Measurements from ENCODE around the gene IFT122.
A peak's percentile ranks its signal among the peaks of the same experiment; 100 is the strongest.

IFT122 gene

GRCh38 chr3:129415830-129416229 is 24.2 kb upstream of the IFT122 start:
- TF ChIP-seq SPI1 (IDR thresholded peaks at IDR 0.05; ENCODE audit: low read depth, low read length) (no peak), PAX5 (IDR thresholded peaks at IDR 0.05; ENCODE audit: insufficient read depth, low read length, severe bottlenecking) (no peak), POLR2A (IDR thresholded peaks at IDR 0.05; ENCODE audit: low read depth, low read length) (no peak)
- no peak for DNase-seq (ENCODE audit: insufficient read length, low spot score)
- no peak for FAIRE-seq

- no peak for TF ChIP-seq POLR2A (IDR thresholded peaks at IDR 0.05; ENCODE audit: low read depth, low read length)
- no peak for TF ChIP-seq SPI1 (IDR thresholded peaks at IDR 0.05; ENCODE audit: low read depth, low read length)
- TF ChIP-seq POLR2AphosphoS5 (IDR thresholded peaks at IDR 0.05; ENCODE audit: low read depth, low read length), result no peak
- DNase-seq (ENCODE audit: insufficient read length, low spot score) (no peak), FAIRE-seq (no peak)
Observed at GRCh38 chr3:129416415-129416814, 23.6 kb upstream of the IFT122 start.

DNA sequence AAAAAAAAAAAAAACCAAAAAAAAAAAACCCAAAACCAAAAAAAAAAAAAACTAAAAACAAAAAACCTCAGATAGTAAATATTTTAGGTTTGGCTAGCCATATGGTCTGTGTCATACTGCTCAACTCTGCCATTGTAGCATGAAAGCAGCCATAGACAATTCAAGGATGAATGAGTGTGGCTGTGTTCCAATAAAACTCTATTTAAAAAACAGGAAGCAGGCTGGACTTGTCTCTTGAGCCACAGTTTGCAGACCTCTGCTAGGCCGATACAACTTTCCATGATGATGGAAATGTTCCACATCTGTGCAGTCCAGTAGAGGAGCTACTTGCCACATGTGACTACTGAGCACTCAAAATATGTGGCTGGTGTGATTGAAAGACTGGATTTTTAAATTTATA is 22.7 kb upstream of the IFT122 start:
- no peak for DNase-seq (ENCODE audit: insufficient read length, low spot score)
- TF ChIP-seq TAF1 (IDR thresholded peaks at IDR 0.05; ENCODE audit: low read depth, low read length) (no peak), POLR2A (IDR thresholded peaks at IDR 0.05; ENCODE audit: low read depth, low read length) (no peak), SPI1 (IDR thresholded peaks at IDR 0.05; ENCODE audit: low read depth, low read length) (no peak), POU2F2 (IDR thresholded peaks at IDR 0.05; ENCODE audit: low read depth, low read length) (no peak), PAX5 (IDR thresholded peaks at IDR 0.05; ENCODE audit: insufficient read depth, low read length, severe bottlenecking) (no peak), POLR2AphosphoS5 (IDR thresholded peaks at IDR 0.05; ENCODE audit: low read depth, low read length) (no peak)
- FAIRE-seq, result no peak

- TF ChIP-seq SPI1 (IDR thresholded peaks at IDR 0.05; ENCODE audit: low read depth, low read length) (no peak), PAX5 (IDR thresholded peaks at IDR 0.05; ENCODE audit: insufficient read depth, low read length, severe bottlenecking) (no peak), TAF1 (IDR thresholded peaks at IDR 0.05; ENCODE audit: low read depth, low read length) (no peak), POLR2A (IDR thresholded peaks at IDR 0.05; ENCODE audit: low read depth, low read length) (no peak), POU2F2 (IDR thresholded peaks at IDR 0.05; ENCODE audit: low read depth, low read length) (no peak)
- no peak for DNase-seq (ENCODE audit: insufficient read length, low spot score)
- no peak for FAIRE-seq
Observed at GRCh38 chr3:129418041-129418973, 21.7 kb upstream of the IFT122 start.

DNA sequence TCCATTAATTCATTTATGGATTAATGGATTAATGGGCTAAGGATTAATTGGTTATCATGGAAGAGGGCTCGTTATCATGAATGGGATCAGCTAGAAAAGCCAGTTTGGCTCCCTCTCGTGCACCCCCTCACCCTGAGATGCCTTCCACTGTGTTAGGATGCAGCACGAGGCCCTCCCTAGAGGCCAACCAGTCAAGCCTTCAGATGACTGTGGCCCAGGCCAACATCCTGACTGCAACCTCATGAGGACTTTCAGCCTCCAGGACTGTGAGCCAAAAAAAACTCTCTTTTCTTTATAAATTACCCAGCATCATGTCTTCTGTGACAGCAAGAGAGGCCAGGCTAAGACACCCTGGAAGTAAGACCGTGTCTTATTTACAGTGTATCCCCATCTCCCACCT is 20.5 kb upstream of the IFT122 start:
- TF ChIP-seq SPI1 (IDR thresholded peaks at IDR 0.05; ENCODE audit: low read depth, low read length) (no peak), PAX5 (IDR thresholded peaks at IDR 0.05; ENCODE audit: insufficient read depth, low read length, severe bottlenecking) (no peak), POU2F2 (IDR thresholded peaks at IDR 0.05; ENCODE audit: low read depth, low read length) (no peak), POLR2A (IDR thresholded peaks at IDR 0.05; ENCODE audit: low read depth, low read length) (no peak)
- FAIRE-seq, result no peak

DNA sequence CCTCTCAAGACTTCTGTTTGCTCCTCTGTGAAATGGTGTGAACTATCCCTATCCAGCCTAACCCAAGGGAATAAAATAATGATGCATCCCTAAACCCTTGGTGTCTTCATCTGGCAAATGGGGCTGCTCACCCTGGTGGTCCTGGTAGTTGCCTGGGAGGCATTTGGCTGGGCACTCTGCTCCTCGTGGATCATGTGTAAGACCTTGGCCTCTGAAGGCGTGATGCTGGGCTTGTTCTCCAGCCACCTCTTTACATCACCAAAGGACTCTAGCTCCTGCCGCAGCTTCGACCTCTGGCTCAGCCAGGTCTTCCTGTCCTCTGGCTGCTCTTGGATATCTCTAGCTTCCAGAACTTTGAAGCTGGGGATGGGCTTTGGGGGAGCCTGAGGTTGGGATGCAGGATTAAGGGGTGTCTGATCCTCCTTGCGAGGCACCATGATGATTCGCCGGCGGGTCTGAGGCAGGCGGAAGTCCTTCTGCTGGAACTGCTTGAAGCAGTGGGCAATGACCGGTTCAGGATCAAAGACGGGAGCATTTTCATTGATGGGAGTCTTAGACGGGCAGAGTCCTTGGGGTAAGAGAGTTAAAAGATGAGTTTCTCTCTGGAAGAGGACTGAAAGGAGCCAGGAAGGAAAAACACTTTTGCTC is 18.7 kb upstream of the IFT122 start:
- FAIRE-seq, result no peak
- no peak for DNase-seq (ENCODE audit: insufficient read length, low spot score)
- TF ChIP-seq POLR2AphosphoS5 (IDR thresholded peaks at IDR 0.05; ENCODE audit: low read depth, low read length) (no peak), POLR2A (IDR thresholded peaks at IDR 0.05; ENCODE audit: low read depth, low read length) (no peak), PAX5 (IDR thresholded peaks at IDR 0.05; ENCODE audit: insufficient read depth, low read length, severe bottlenecking) (no peak), POU2F2 (IDR thresholded peaks at IDR 0.05; ENCODE audit: low read depth, low read length) (no peak), SPI1 (IDR thresholded peaks at IDR 0.05; ENCODE audit: low read depth, low read length) (no peak), TAF1 (IDR thresholded peaks at IDR 0.05; ENCODE audit: low read depth, low read length) (no peak)

More for the DNA sequence above, 20.5 kb upstream of the IFT122 start:
- DNase-seq (ENCODE audit: insufficient read length, low spot score), result no peak

DNA sequence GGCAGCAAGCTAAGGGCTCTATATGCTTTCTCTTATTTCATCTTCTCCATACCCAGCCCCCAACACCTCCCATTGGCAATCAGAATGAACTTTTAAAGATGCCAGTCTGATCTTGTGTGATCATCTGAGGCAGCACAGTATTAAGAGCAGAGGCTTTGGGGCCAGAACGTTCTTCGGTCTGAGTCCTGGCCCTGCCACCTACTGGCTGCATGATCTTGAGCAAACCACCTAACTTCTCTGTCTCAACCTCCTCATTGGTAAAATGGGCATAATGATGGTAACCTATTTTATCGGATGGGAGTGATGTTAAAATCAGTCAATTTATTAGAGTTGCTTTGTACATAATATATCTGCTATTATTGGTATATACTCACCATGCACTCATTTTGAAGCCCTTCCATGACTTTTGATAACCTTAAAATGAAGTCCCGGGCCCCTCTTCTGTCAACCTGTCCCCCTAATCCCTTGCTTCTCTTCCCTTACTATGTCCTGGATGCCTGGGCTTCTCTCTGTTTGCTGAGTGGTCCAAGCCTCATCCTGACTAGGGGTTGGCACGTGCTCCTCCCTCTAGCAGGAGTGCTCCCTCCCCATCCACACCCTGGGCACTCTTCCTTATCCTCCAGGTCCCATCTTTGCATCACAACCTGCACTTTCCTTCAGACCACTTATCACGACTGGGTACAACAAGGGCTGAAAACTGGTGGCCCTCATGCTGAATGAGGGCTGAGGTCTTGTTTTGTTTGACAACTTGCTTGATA is 17.9 kb upstream of the IFT122 start:
- no peak for FAIRE-seq

DNA sequence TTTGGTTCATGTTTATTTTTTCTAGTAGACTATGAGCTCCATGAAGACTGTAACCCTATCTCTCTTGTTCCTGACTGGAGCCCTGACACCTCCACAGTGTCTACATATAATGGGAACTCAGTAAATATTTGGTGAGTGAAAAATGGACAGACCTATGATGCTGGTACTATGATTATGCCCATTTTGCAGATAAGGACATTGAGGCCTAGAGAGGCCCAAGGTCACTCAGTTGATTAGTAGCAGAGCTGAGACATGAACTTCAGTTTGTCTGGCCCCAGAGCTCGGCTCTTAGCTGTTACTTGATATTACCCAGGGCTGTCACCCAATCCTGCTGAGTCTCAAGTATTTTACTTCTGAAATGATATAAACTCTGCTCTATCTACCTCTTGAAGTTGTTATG is 17.1 kb upstream of the IFT122 start:
- no peak for TF ChIP-seq POU2F2 (IDR thresholded peaks at IDR 0.05; ENCODE audit: low read depth, low read length)
- TF ChIP-seq SPI1 (IDR thresholded peaks at IDR 0.05; ENCODE audit: low read depth, low read length), result no peak
- TF ChIP-seq POLR2AphosphoS5 (IDR thresholded peaks at IDR 0.05; ENCODE audit: low read depth, low read length), result no peak
- TF ChIP-seq POLR2A (IDR thresholded peaks at IDR 0.05; ENCODE audit: low read depth, low read length), result no peak
- no peak for TF ChIP-seq TAF1 (IDR thresholded peaks at IDR 0.05; ENCODE audit: low read depth, low read length)
- TF ChIP-seq PAX5 (IDR thresholded peaks at IDR 0.05; ENCODE audit: insufficient read depth, low read length, severe bottlenecking), result no peak
- DNase-seq (ENCODE audit: insufficient read length, low spot score), result no peak
- FAIRE-seq, result no peak

More for the DNA sequence above, 17.9 kb upstream of the IFT122 start:
- no peak for DNase-seq (ENCODE audit: insufficient read length, low spot score)
- TF ChIP-seq POU2F2 (IDR thresholded peaks at IDR 0.05; ENCODE audit: low read depth, low read length) (no peak), TAF1 (IDR thresholded peaks at IDR 0.05; ENCODE audit: low read depth, low read length) (no peak), POLR2A (IDR thresholded peaks at IDR 0.05; ENCODE audit: low read depth, low read length) (no peak), PAX5 (IDR thresholded peaks at IDR 0.05; ENCODE audit: insufficient read depth, low read length, severe bottlenecking) (no peak), SPI1 (IDR thresholded peaks at IDR 0.05; ENCODE audit: low read depth, low read length) (no peak), POLR2AphosphoS5 (IDR thresholded peaks at IDR 0.05; ENCODE audit: low read depth, low read length) (no peak)

- peak; percentile 77 for FAIRE-seq
- DNase-seq (ENCODE audit: insufficient read length, low spot score), result no peak
- TF ChIP-seq SPI1 (IDR thresholded peaks at IDR 0.05; ENCODE audit: low read depth, low read length) (peak; percentile 96), POU2F2 (IDR thresholded peaks at IDR 0.05; ENCODE audit: low read depth, low read length) (no peak), POLR2AphosphoS5 (IDR thresholded peaks at IDR 0.05; ENCODE audit: low read depth, low read length) (no peak), TAF1 (IDR thresholded peaks at IDR 0.05; ENCODE audit: low read depth, low read length) (no peak), PAX5 (IDR thresholded peaks at IDR 0.05; ENCODE audit: insufficient read depth, low read length, severe bottlenecking) (no peak), POLR2A (IDR thresholded peaks at IDR 0.05; ENCODE audit: low read depth, low read length) (no peak)
Observed at GRCh38 chr3:129424185-129424841, 15.7 kb upstream of the IFT122 start.

Data from GM12891 (cell line).